Right forelimb (tissue), 1 donor: Measurements from ENCODE around the gene WNT5A.

Experiments
- DNase-seq: peaks from one replicate; pipeline ENCODE4 v3.0.0-alpha.2; 2018

The WNT5A gene

GRCh38 chr3:55480911-55481743, 6.0 kb downstream of the WNT5A start:
- DNase-seq: peak; percentile 64

DNA sequence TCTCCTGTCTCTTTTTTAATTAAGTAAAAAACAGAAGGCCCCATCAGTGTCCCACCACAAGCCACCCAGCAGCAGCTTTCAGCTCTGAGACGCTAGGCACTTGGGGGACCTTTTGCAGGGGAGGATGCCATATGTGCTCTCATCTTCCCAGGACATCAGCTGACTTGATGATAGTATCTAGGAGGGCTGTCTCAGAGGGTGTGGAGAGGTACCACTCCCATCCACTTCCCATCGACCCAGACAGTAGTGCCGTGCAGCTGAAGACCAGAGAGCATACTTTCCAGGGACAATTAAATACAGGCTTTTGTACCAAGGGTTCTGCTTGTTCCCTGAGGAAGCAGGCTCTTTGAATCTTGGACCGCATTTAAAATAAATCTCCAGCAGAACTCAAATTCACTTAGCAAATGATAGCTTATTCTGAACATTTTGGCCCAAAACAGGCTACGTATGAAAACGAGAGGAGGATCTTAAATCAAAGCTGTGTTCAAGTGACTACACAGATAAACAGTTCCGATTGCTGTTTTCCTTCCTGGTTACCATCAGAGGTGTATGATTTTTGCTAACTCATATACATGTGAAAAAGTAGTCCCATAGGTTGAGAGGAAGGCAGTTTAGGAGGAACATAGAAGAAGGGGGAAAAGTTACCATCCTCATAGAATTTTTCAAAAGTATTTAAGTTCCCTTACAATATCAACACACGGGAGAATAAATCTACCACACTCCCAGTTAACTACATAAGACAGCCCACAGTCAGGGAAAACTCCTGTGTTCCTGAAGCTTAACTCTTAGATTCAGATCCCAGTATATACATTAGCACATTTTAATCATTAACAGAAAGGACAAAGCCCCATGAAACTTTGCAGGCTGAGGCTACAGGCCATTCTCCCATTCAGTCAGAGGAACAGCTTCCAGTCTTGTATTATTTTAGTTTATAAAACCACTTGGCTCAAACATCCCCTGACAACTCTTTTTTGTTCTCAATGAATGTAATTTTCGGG, 9.5 kb downstream of the WNT5A start:
- DNase-seq: no peak

- DNase-seq: no peak
Measured at GRCh38 chr3:55476515-55476914, 10.6 kb downstream of the WNT5A start.

GRCh38 chr3:55474213-55474632, 12.9 kb downstream of the WNT5A start:
- no peak for DNase-seq

GRCh38 chr3:55473788-55474187, 13.3 kb downstream of the WNT5A start:
- DNase-seq: no peak

- no peak for DNase-seq
Measured at GRCh38 chr3:55471522-55472280, 15.4 kb downstream of the WNT5A start.

DNA sequence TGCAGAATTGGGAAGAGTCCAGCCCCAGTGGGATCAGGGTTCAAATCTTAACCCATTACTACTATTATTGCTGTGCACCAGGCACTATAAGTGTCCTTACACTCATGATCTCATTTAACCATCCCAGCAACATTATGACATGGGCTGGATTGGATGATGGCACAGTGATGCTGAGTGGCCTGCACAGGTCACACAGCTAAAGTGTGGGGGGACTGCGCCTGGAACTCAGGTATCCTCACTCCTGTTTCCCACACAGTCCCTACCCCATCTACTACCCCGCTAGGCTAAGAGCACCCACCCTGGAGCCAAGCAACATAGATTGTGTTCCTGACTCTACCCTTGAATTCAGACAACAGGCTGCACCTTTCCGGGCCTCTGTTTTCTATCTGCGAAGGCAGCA, 16.0 kb downstream of the WNT5A start:
- DNase-seq: no peak

- DNase-seq: no peak
Measured at GRCh38 chr3:55469957-55470526, 17.1 kb downstream of the WNT5A start.

DNA sequence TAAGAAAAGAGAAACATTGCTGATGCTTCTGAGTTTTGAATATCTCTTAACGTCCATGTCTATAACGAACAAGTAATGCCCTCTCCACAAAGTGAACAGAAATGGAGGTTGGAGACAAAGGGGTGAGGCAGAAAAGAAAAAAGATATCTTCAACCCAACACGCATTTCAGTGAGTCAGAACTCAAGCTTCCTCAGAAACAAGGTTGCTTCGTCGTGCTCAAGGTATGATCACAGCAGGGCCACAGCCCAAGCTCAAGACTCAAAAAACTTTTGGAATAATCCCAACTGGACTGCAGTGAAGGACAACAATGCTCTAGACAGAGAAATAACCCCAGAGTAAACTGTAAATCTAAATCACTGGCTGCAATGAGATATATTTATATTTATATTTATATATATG, 18.9 kb downstream of the WNT5A start:
- DNase-seq: no peak

- DNase-seq: no peak
Measured at GRCh38 chr3:55467099-55467498, 20.0 kb downstream of the WNT5A start.

GRCh38 chr3:55466526-55466925, 20.6 kb downstream of the WNT5A start:
- DNase-seq: no peak

- DNase-seq: no peak
Measured at GRCh38 chr3:55461896-55462295, 25.2 kb downstream of the WNT5A start.

DNA sequence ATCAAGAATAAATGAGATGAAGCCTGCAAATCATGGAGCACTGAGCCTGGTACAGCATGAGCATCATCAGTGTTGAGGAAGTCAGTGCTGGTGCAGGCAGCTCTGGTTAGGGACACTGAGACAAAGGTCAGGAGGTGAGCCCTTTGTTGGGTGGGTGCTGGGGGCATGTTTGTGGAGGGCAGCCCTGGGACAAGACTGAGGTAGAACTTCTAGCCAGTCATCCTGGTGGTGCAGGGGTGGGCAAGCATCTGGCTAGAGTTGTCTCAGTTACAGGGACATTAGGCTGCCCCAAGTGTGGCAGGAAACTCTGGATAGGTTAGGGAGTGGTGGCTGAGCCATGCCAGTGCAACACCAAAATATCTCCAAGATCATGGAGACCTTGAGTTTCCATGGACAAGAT, 27.3 kb downstream of the WNT5A start:
- DNase-seq: no peak

DNA sequence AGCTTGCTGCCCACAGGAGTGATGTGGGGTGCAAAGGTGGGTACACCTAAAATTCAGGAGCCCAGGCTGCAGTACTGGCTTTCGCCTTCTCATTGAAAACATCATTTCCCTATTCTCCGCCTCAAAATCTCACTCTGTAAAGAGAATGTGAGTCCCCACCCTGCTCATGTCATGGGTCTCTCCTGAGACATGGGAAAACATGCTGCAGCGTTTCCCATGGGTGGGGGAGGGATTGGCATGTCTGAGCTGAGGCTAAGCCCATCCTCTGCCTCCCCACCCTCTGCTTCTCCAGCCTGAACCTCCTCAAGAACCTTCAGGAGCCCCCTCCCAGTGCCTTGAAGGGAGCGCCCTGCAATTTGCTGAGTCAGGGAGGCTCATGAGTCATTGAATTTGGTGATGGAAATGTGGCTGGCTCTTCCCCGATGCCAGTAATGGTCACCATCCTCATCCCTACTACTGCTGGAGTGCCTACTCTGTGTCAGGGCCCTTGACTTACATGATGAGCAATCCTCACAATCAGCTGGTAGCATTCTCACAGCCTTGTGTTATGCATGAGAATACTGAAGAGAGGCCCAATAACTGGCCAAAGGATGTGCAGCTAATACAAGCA, 28.8 kb downstream of the WNT5A start:
- no peak for DNase-seq

DNA sequence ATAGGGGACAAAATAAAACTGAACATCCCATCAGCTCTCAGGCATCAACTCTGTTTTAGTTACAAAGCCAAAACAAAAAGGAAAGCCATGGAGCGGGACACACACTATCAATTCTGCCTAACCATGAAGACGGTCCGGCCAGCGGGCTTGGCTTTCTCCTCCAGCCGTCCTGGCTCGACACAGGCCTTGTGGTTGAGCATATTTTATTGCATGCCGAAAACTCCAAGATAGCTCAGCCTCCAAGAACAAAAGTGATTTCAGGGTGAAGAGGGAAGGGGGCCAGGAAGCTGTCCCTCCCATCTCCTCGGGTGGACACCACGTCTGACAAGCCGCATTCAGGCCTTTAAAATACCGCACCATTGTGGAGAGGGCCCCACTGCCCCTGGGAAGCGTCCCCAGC, 31.2 kb downstream of the WNT5A start:
- DNase-seq: no peak

DNA sequence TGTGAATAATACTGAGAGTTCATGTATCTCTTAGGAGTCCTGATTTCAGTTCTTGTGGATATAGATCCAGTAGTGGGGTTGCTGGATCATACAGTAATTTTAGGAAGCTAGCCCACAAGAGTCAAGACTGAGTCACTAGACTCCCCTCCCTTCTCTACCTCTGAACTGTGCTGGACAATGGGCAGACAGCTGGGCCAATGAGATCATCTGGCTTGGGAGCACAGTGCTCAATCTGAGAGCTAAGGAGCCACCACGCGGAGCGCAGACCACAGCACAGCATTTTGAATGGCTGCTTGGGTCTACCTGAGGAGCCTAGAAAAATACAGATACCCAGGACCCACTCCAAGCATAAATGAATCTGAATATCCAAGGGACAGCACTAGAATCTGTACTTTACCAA, 32.5 kb downstream of the WNT5A start:
- no peak for DNase-seq

GRCh38 chr3:55453886-55454496, 33.1 kb downstream of the WNT5A start:
- no peak for DNase-seq

GRCh38 chr3:55452886-55453285, 34.2 kb downstream of the WNT5A start:
- DNase-seq: no peak

GRCh38 chr3:55449527-55449926, 37.6 kb downstream of the WNT5A start:
- DNase-seq: no peak

DNA sequence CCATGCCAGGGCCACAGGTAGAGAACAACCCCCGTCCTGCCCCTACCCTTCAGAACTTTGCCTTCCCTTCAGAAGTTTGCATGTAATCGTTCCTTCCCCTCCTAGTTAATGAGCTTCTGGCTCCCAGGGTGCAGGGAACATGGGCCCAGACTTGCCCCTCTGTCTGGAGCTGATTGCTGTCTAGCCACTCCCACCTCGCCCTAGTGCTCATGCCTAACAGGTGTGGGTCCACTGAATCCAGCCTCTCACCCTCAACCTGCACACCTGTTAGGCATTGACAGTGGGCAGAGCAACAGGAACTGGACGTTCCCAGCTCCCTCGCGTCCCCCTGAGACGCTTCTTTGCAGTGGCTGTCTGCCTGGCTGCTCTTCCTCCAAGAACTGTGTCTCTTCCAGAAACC, 40.3 kb downstream of the WNT5A start:
- no peak for DNase-seq

DNA sequence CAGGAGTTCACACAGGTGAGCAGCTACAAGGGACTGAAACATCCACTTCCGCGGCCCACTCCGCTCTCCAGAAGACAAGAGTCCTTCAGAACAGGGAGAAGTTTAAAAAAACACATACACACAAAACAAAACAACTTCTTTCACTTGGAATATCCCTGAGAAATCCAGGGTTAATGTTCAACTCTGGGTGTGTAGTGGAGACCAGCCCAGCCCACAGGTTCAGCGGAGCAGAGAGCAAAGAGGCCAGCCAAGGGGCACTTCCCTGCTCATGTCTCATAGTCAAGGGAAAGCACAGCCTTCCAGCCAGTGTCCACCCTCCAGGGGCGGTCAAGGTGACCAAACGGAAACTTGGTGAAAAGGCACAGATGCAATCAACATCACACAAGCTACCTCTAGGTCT, 41.6 kb downstream of the WNT5A start:
- DNase-seq: no peak

- DNase-seq: no peak
Measured at GRCh38 chr3:55443346-55443745, 43.8 kb downstream of the WNT5A start.
